Activated B cell treated with CpG ODN at 0.5 μM for 24 hours (primary cell): ENCODE data around the gene CALN1. TPM values are rescaled to one million over a fixed set of nuclear protein-coding genes. Genes with fewer than 3 reads are reported as not detected.

ENCODE experiments used
- ATAC-seq: fragments of 200-7000 bp; cut with Tn5 transposase; one replicate; pipeline ENCODE4 v1.10.0; 2021; ENCODE audit warnings: low read depth, mild to moderate bottlenecking, moderate library complexity
- CTCF ChIA-PET: fragments of 350-600 bp; sonication (Branson Sonifier 250); formaldehyde crosslinking; loops from one replicate; lab custom pipeline; 2021; ENCODE audit warnings: antibody characterized with exemption; lab: Charles Lee
- POLR2A ChIA-PET: fragments of 350-600 bp; sonication (Branson Sonifier 250); formaldehyde crosslinking; loops from one replicate; lab custom pipeline; 2021; ENCODE audit warnings: antibody characterized with exemption; lab: Charles Lee
- DNase-seq: peaks from one replicate; pipeline ENCODE4 v3.0.0; 2022
- H3K27ac Mint-ChIP-seq: one replicate; pipeline ENCODE4 v1.8.0; 2020; ENCODE audit warnings: mixed read lengths
- H3K27me3 Mint-ChIP-seq: one replicate; pipeline ENCODE4 v1.8.0; 2021; ENCODE audit warnings: mixed read lengths
- H3K36me3 Mint-ChIP-seq: one replicate; pipeline ENCODE4 v1.8.0; 2021; ENCODE audit warnings: low read depth, mixed read lengths
- H3K4me1 Mint-ChIP-seq: one replicate; pipeline ENCODE4 v1.8.0; 2021; ENCODE audit warnings: mixed read lengths
- H3K4me3 Mint-ChIP-seq: one replicate; pipeline ENCODE4 v1.8.0; 2020; ENCODE audit warnings: mild to moderate bottlenecking, mixed read lengths
- H3K9me3 Mint-ChIP-seq: one replicate; pipeline ENCODE4 v1.8.0; 2020; ENCODE audit warnings: mixed read lengths
- CTCF ChIP-seq: fragments of 200-600 bp; IDR thresholded peaks from one replicate; pipeline ENCODE4 v1.8.0; 2022; ENCODE audit warnings: antibody characterized with exemption, mild to moderate bottlenecking
- intact Hi-C: fragments of 100-400 bp; cut with micrococcal nuclease; formaldehyde crosslinking; loops from one replicate; pipeline ENCODE4 v1.15.1; 2024
- total RNA-seq: library from RNA; stranded (reverse); gene quantifications from 2 replicates; pipeline ENCODE4 v1.2.3, GENCODE V29; 2022

CALN1 gene
- total RNA-seq, 1 donor from 2014 or later = not detected

- ATAC-seq (no peak), DNase-seq (no peak)
- H3K27ac Mint-ChIP-seq = no peak overlapping the region
- CTCF ChIA-PET = no interaction called here
- intact Hi-C loops = no loop called here
- H3K9me3 Mint-ChIP-seq = peaks cover 6% of the 10 kb centered on the region
- H3K36me3 Mint-ChIP-seq = no peaks in the 10 kb centered on the region
- no peaks in the 10 kb centered on the region for H3K27me3 Mint-ChIP-seq
- no peak for TF ChIP-seq CTCF
- POLR2A ChIA-PET = no interaction called here
- H3K4me3 Mint-ChIP-seq = no peak overlapping the region
- no peaks in the 10 kb centered on the region for H3K4me1 Mint-ChIP-seq
Observed at GRCh38 chr7:71808115-71808514, 604.0 kb downstream of the CALN1 start.

GRCh38 chr7:71804256-71804655 is 607.9 kb downstream of the CALN1 start:
- TF ChIP-seq CTCF = no peak
- no peaks in the 10 kb centered on the region for H3K36me3 Mint-ChIP-seq

GRCh38 chr7:71801976-71802375 is 610.2 kb downstream of the CALN1 start:
- Mint-ChIP-seq H3K27me3 (no peaks in the 10 kb centered on the region), H3K36me3 (no peaks in the 10 kb centered on the region), H3K27ac (no peak overlapping the region), H3K4me1 (no peaks in the 10 kb centered on the region), H3K4me3 (no peak overlapping the region), H3K9me3 (peaks cover 6% of the 10 kb centered on the region)
- DNase-seq (no peak), ATAC-seq (no peak)
- TF ChIP-seq CTCF = no peak
- intact Hi-C loops = no loop called here
- CTCF ChIA-PET = no interaction called here
- POLR2A ChIA-PET = no interaction called here

More at GRCh38 chr7:71804256-71804655, 607.9 kb downstream of the CALN1 start:
- no peak overlapping the region for H3K27ac Mint-ChIP-seq
- ATAC-seq = no peak
- no peaks in the 10 kb centered on the region for H3K27me3 Mint-ChIP-seq
- no peaks in the 10 kb centered on the region for H3K4me1 Mint-ChIP-seq
- no peak for DNase-seq
- H3K4me3 Mint-ChIP-seq = no peak overlapping the region
- ChIA-PET POLR2A (no interaction called here), CTCF (no interaction called here)
- H3K9me3 Mint-ChIP-seq = peaks cover 6% of the 10 kb centered on the region
- intact Hi-C loops = no loop called here

- ATAC-seq (no peak), DNase-seq (no peak)
- no peaks in the 10 kb centered on the region for H3K27me3 Mint-ChIP-seq
- H3K9me3 Mint-ChIP-seq = no peaks in the 10 kb centered on the region
- POLR2A ChIA-PET = no interaction called here
- H3K4me3 Mint-ChIP-seq = no peak overlapping the region
- H3K27ac Mint-ChIP-seq = no peak overlapping the region
- TF ChIP-seq CTCF = no peak
- CTCF ChIA-PET = no interaction called here
- no peaks in the 10 kb centered on the region for H3K36me3 Mint-ChIP-seq
- no peaks in the 10 kb centered on the region for H3K4me1 Mint-ChIP-seq
- intact Hi-C loops = no loop called here
Observed at GRCh38 chr7:71800321-71800720, 611.8 kb downstream of the CALN1 start.

GRCh38 chr7:71795410-71795809 is 616.7 kb downstream of the CALN1 start:
- no peaks in the 10 kb centered on the region for H3K36me3 Mint-ChIP-seq
- no peak overlapping the region for H3K27ac Mint-ChIP-seq
- TF ChIP-seq CTCF = no peak
- ATAC-seq (no peak), DNase-seq (no peak)
- H3K27me3 Mint-ChIP-seq = no peaks in the 10 kb centered on the region
- no peak overlapping the region for H3K4me3 Mint-ChIP-seq
- CTCF ChIA-PET = no interaction called here
- POLR2A ChIA-PET = no interaction called here
- H3K4me1 Mint-ChIP-seq = no peaks in the 10 kb centered on the region
- intact Hi-C loops = no loop called here
- H3K9me3 Mint-ChIP-seq = peaks cover 7% of the 10 kb centered on the region
